ENCODE results near the gene IL17B. TPM values are rescaled to one million over a fixed set of nuclear protein-coding genes. Genes with fewer than 3 reads are reported as not detected.
A peak's percentile ranks its signal among the peaks of the same experiment; 100 is the strongest.

Gene IL17B
- total RNA-seq, 6 donors from 2014 or later = 2.4 TPM; not detected in 5

- 67 to 75% methylated on average over 4 of the region's 4 CpGs for WGBS, 2 donors
- peak overlapping the region; percentile 23 to 93 (median 84) for H3K27ac ChIP-seq
- DNase-seq (no peak), ATAC-seq (ENCODE audit: low FRiP score in 2 of 2) (no peak)
- peak overlapping the region in 1 of 4 donors; percentile 31 for H3K4me3 ChIP-seq
- peaks cover 0 to 32% (median 8%) of the 10 kb centered on the region in 4 donors for H3K36me3 ChIP-seq
- no peaks in the 10 kb centered on the region for H3K27me3 ChIP-seq
- H3K9me3 ChIP-seq = no peaks in the 10 kb centered on the region
- TF ChIP-seq EP300 (IDR thresholded peaks at IDR 0.05) (no peak), POLR2A (IDR thresholded peaks at IDR 0.05) (no peak), POLR2AphosphoS5 (IDR thresholded peaks at IDR 0.05) (no peak)
- TF ChIP-seq, protein P1, sequence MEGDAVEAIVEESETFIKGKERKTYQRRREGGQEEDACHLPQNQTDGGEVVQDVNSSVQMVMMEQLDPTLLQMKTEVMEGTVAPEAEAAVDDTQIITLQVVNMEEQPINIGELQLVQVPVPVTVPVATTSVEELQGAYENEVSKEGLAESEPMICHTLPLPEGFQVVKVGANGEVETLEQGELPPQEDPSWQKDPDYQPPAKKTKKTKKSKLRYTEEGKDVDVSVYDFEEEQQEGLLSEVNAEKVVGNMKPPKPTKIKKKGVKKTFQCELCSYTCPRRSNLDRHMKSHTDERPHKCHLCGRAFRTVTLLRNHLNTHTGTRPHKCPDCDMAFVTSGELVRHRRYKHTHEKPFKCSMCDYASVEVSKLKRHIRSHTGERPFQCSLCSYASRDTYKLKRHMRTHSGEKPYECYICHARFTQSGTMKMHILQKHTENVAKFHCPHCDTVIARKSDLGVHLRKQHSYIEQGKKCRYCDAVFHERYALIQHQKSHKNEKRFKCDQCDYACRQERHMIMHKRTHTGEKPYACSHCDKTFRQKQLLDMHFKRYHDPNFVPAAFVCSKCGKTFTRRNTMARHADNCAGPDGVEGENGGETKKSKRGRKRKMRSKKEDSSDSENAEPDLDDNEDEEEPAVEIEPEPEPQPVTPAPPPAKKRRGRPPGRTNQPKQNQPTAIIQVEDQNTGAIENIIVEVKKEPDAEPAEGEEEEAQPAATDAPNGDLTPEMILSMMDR (IDR thresholded peaks at IDR 0.05) = no peak
- H3K4me1 ChIP-seq = peaks cover 53 to 66% (median 61%) of the 10 kb centered on the region in 4 donors
Observed at GRCh38 chr5:149425729-149426128, 46.6 kb upstream of the IL17B start.

DNA sequence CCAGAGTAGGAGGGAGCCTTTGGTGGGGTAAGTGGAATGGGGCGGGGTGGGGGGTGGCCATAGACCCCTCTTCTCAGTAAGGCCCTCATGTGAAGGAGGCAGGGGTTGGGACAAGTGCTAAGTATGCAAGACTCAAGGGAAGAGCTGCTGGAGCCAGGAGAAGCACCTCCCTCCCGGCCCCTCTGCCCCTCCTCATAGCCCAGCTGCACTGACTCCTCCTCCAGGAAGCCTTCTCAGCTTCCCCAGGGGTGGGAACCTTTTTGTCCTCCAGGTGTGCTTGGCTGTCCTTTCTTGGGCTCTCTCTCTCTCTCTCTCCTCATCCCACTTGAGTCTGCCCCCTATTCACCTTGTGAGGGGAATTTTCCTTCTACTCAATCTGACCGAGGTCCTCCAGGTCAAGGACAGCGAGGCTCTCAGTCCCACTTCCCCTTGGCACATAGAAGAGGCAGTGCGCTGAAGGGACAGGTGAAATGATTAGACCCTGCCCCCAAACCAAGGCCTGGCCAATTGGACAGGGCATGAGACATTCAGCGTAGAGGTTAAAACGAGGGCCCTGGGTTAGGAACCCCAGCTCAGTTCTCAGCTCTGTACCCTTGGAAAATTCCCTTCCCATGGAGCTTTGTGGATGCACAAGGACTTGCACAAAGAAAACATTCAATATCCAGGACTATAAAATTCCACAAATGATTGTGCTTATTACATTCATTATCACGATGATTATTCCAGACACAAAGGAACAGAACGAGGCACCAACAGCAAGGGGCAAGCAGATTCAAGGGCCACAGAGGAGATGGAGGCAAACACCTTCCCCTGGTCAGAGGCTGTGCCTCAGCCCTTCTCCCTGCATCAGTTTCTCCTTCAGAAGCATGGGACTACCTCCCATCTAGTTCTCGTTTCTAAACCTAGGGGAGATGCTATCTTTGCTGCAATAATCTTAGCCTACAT lies 45.6 kb upstream of the IL17B start:
- Histone ChIP-seq H3K4me1 (peaks cover 51 to 64% (median 57%) of the 10 kb centered on the region in 4 donors), H3K27me3 (no peaks in the 10 kb centered on the region), H3K4me3 (peak overlapping the region in 1 of 4 donors; percentile 31), H3K9me3 (no peaks in the 10 kb centered on the region), H3K27ac (peak overlapping the region; percentile 81 to 93 (median 84)), H3K36me3 (peaks cover 0 to 32% (median 8%) of the 10 kb centered on the region in 4 donors)
- ATAC-seq (ENCODE audit: low FRiP score in 2 of 2) (no peak), DNase-seq (no peak)
- 59 to 63% methylated on average over 10 of the region's 10 CpGs for WGBS, 2 donors
- TF ChIP-seq EP300 (IDR thresholded peaks at IDR 0.05) (no peak), POLR2AphosphoS5 (IDR thresholded peaks at IDR 0.05) (no peak), POLR2A (IDR thresholded peaks at IDR 0.05) (no peak)
- TF ChIP-seq, protein P1 (IDR thresholded peaks at IDR 0.05) = no peak

- Histone ChIP-seq H3K9me3 (no peaks in the 10 kb centered on the region), H3K4me3 (peak overlapping the region in 1 of 4 donors; percentile 31), H3K36me3 (peaks cover 0 to 32% (median 8%) of the 10 kb centered on the region in 4 donors), H3K27me3 (no peaks in the 10 kb centered on the region), H3K4me1 (peaks cover 51 to 56% (median 52%) of the 10 kb centered on the region in 4 donors), H3K27ac (peak overlapping the region; percentile 81 to 93 (median 84))
- TF ChIP-seq EP300 (IDR thresholded peaks at IDR 0.05) = no peak
- TF ChIP-seq POLR2A (IDR thresholded peaks at IDR 0.05) = no peak
- no peak for TF ChIP-seq POLR2AphosphoS5 (IDR thresholded peaks at IDR 0.05)
- TF ChIP-seq, protein P1 (IDR thresholded peaks at IDR 0.05) = no peak
- WGBS, 2 donors = 52% methylated on average over 6 to 7 of the region's 7 CpGs
- ATAC-seq (ENCODE audit: low FRiP score in 2 of 2) (peak; percentile 15 to 39), DNase-seq (no peak)
Observed at GRCh38 chr5:149423794-149424268, 44.7 kb upstream of the IL17B start.

DNA sequence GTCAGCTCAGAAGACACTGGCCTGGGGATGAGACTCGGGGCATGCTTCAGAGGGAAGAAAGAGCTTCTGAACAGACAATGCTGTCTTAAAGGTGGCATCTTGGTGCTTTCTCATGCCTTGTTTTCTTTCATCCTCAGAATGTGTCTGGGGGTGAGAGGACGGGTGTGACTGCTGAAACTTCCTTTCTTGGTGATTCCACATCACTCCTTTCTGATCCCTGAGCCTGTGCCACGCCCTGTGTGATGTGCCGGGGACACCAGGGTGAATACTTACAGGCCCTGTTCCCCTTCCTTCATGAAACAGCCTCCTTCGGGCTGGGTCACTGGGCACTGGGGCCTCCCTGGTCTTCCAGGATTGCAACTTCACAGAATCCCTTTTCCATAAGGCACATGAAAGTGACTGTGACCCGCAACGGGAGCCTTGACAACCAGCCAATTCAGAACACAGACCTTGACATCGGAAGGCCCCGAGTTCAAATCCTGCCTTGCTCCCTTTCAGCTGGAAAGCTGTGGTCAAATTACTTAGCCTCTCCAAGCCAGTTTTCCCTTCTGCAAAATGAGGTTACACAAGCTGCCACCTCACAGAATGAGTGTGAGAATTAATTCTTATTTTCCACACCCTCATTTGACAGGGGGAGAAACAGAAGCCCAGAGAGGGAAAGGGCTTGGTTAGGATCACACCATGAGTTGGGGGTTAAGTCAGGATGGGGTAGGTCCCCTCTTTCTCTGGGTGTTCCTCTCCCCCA lies 44.1 kb upstream of the IL17B start:
- Histone ChIP-seq H3K9me3 (no peaks in the 10 kb centered on the region), H3K27ac (peak overlapping the region; percentile 81 to 93 (median 84)), H3K4me3 (peak overlapping the region in 1 of 4 donors; percentile 31), H3K27me3 (no peaks in the 10 kb centered on the region), H3K4me1 (peaks cover 52 to 56% (median 54%) of the 10 kb centered on the region in 4 donors), H3K36me3 (peaks cover 0 to 31% (median 8%) of the 10 kb centered on the region in 4 donors)
- ATAC-seq (ENCODE audit: low FRiP score in 2 of 2) = peak in 1 of 2 donors; percentile 14
- no peak for DNase-seq
- no peak for TF ChIP-seq EP300 (IDR thresholded peaks at IDR 0.05)
- TF ChIP-seq POLR2A (IDR thresholded peaks at IDR 0.05) = peak in 1 of 4 donors; percentile 24
- WGBS, 2 donors = 33 to 43% methylated on average over 5 to 9 of the region's 9 CpGs

Measured in upper lobe of left lung (tissue), 6 donors.